HAP-1 (cell line): Measurements from ENCODE around the gene SNX19.

Experiments used
- DNase-seq, 2 experiments: peaks; one replicate each; pipeline ENCODE4 v3.0.0-alpha.2; 2016 to 2020; ENCODE audit warnings: low spot score in 2 of 2
- H3K27me3 ChIP-seq: fragments of 250-450 bp; sonication (Bioruptor Pico); 2 replicates; pipeline ENCODE4 v1.5.1; 2020; ENCODE audit warnings: low read depth, mild to moderate bottlenecking, moderate library complexity
- H3K36me3 ChIP-seq: fragments of 250-450 bp; sonication (Bioruptor Pico); replicated peaks from 2 replicates; pipeline ENCODE4 v1.5.1; 2020; ENCODE audit warnings: mild to moderate bottlenecking
- H3K4me1 ChIP-seq: fragments of 250-450 bp; sonication (Bioruptor Pico); 2 replicates; pipeline ENCODE4 v1.5.1; 2020; ENCODE audit warnings: mild to moderate bottlenecking
- H3K4me3 ChIP-seq: fragments of 250-450 bp; sonication (Bioruptor Pico); 2 replicates; pipeline ENCODE4 v1.5.1; 2020; ENCODE audit warnings: mild to moderate bottlenecking, moderate library complexity
- H3K9me3 ChIP-seq: fragments of 250-450 bp; sonication (Bioruptor Pico); 2 replicates; pipeline ENCODE4 v1.5.1; 2020; ENCODE audit warnings: mild to moderate bottlenecking, moderate library complexity
- in situ Hi-C: fragments of 300-500 bp; cut with MboI; formaldehyde crosslinking; loops from 3 replicates; pipeline ENCODE4 v1.14.3; 2020; ENCODE audit warnings: low sequenced_read_pairs, inconsistent platforms, mixed read lengths

SNX19 gene

GRCh38 chr11:130832566-130833425, 83.5 kb downstream of the SNX19 start:
- in situ Hi-C loops: no loop called here

GRCh38 chr11:130831976-130832375, 84.3 kb downstream of the SNX19 start:
- in situ Hi-C loops: no loop called here
- H3K4me1 ChIP-seq: no peaks in the 10 kb centered on the region
- no peaks in the 10 kb centered on the region for H3K27me3 ChIP-seq
- no peak for DNase-seq
- H3K36me3 ChIP-seq: no peaks in the 10 kb centered on the region
- H3K9me3 ChIP-seq: no peaks in the 10 kb centered on the region
- H3K4me3 ChIP-seq: no peak overlapping the region

More at GRCh38 chr11:130832566-130833425, 83.5 kb downstream of the SNX19 start:
- Histone ChIP-seq H3K36me3 (no peaks in the 10 kb centered on the region), H3K27me3 (no peaks in the 10 kb centered on the region), H3K4me3 (no peak overlapping the region), H3K4me1 (no peaks in the 10 kb centered on the region), H3K9me3 (no peaks in the 10 kb centered on the region)
- no peak for DNase-seq

- Histone ChIP-seq H3K4me3 (no peak overlapping the region), H3K27me3 (no peaks in the 10 kb centered on the region), H3K9me3 (no peaks in the 10 kb centered on the region), H3K4me1 (no peaks in the 10 kb centered on the region), H3K36me3 (no peaks in the 10 kb centered on the region)
- no peak for DNase-seq
- in situ Hi-C loops: no loop called here
Measured at GRCh38 chr11:130831506-130831905, 84.8 kb downstream of the SNX19 start.

- H3K27me3 ChIP-seq: no peaks in the 10 kb centered on the region
- no peaks in the 10 kb centered on the region for H3K9me3 ChIP-seq
- H3K4me3 ChIP-seq: no peak overlapping the region
- DNase-seq: no peak
- no peaks in the 10 kb centered on the region for H3K36me3 ChIP-seq
- in situ Hi-C loops: no loop called here
- H3K4me1 ChIP-seq: no peaks in the 10 kb centered on the region
Measured at GRCh38 chr11:130830566-130830965, 85.7 kb downstream of the SNX19 start.

GRCh38 chr11:130829920-130830511, 86.3 kb downstream of the SNX19 start:
- DNase-seq: no peak
- Histone ChIP-seq H3K36me3 (no peaks in the 10 kb centered on the region), H3K27me3 (no peaks in the 10 kb centered on the region), H3K4me3 (no peak overlapping the region), H3K4me1 (no peaks in the 10 kb centered on the region), H3K9me3 (no peaks in the 10 kb centered on the region)
- in situ Hi-C loops: no loop called here

GRCh38 chr11:130828741-130829140, 87.5 kb downstream of the SNX19 start:
- no peak for DNase-seq
- H3K36me3 ChIP-seq: no peaks in the 10 kb centered on the region
- no peaks in the 10 kb centered on the region for H3K4me1 ChIP-seq
- H3K27me3 ChIP-seq: no peaks in the 10 kb centered on the region
- in situ Hi-C loops: no loop called here
- no peak overlapping the region for H3K4me3 ChIP-seq
- H3K9me3 ChIP-seq: no peaks in the 10 kb centered on the region

- Histone ChIP-seq H3K4me3 (no peak overlapping the region), H3K9me3 (no peaks in the 10 kb centered on the region), H3K4me1 (no peaks in the 10 kb centered on the region), H3K27me3 (no peaks in the 10 kb centered on the region), H3K36me3 (no peaks in the 10 kb centered on the region)
- in situ Hi-C loops: no loop called here
- peak in 1 of 2 experiments; percentile 18 for DNase-seq
Measured at GRCh38 chr11:130827451-130828377, 88.6 kb downstream of the SNX19 start.

GRCh38 chr11:130826572-130826971, 89.7 kb downstream of the SNX19 start:
- no peak overlapping the region for H3K4me3 ChIP-seq
- no peaks in the 10 kb centered on the region for H3K27me3 ChIP-seq
- no peaks in the 10 kb centered on the region for H3K4me1 ChIP-seq
- in situ Hi-C loops: no loop called here
- no peak for DNase-seq
- no peaks in the 10 kb centered on the region for H3K36me3 ChIP-seq
- H3K9me3 ChIP-seq: no peaks in the 10 kb centered on the region

- in situ Hi-C loops: no loop called here
- Histone ChIP-seq H3K4me3 (no peak overlapping the region), H3K9me3 (no peaks in the 10 kb centered on the region), H3K27me3 (no peaks in the 10 kb centered on the region), H3K36me3 (no peaks in the 10 kb centered on the region), H3K4me1 (no peaks in the 10 kb centered on the region)
- no peak for DNase-seq
Measured at GRCh38 chr11:130825983-130826382, 90.3 kb downstream of the SNX19 start.

- no peaks in the 10 kb centered on the region for H3K9me3 ChIP-seq
- DNase-seq: no peak
- no peaks in the 10 kb centered on the region for H3K4me1 ChIP-seq
- H3K36me3 ChIP-seq: no peaks in the 10 kb centered on the region
- H3K27me3 ChIP-seq: no peaks in the 10 kb centered on the region
- no peak overlapping the region for H3K4me3 ChIP-seq
- in situ Hi-C loops: no loop called here
Measured at GRCh38 chr11:130825561-130825960, 90.7 kb downstream of the SNX19 start.
